HG02642 (cell line): ENCODE results near the gene DCAF10.
"Not testable (repeated sequence)": the region's sequence is repeated elsewhere in the genome, so short reads cannot be mapped to it uniquely, and the experiment has no call there.

Source experiments
- ATAC-seq: cut with Tn5 transposase; IDR thresholded peaks from one replicate; pipeline ENCODE4 v1.9.1; 2021; ENCODE audit warnings: mild to moderate bottlenecking; ENCODE audit not compliant: unreplicated experiment, poor library complexity

DCAF10 gene

GRCh38 chr9:37852222-37852621 lies 51.6 kb downstream of the DCAF10 start:
- no peak for ATAC-seq

- ATAC-seq: no peak
Observed at GRCh38 chr9:37856551-37856950, 56.0 kb downstream of the DCAF10 start.

DNA sequence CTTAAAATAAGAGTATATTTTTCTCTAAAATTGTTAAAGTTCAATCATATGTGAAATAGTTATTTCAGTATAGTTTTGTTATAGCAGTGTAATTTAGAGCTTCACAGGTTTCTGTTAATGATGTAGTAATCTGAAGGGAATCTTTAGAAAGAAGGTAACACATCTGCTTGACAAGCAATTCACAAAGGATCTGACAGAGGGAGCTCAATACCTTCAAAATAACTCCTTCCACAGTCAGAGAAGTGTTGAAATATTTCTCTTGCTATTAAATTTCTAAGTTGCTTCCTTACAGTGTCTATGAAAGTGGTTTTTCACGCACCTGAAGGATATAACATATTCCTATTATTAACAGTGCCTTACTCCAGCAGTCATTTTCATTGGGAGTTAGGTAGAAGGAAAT lies 58.4 kb downstream of the DCAF10 start:
- no peak for ATAC-seq

GRCh38 chr9:37862530-37862929 lies 61.9 kb downstream of the DCAF10 start:
- ATAC-seq: no peak

DNA sequence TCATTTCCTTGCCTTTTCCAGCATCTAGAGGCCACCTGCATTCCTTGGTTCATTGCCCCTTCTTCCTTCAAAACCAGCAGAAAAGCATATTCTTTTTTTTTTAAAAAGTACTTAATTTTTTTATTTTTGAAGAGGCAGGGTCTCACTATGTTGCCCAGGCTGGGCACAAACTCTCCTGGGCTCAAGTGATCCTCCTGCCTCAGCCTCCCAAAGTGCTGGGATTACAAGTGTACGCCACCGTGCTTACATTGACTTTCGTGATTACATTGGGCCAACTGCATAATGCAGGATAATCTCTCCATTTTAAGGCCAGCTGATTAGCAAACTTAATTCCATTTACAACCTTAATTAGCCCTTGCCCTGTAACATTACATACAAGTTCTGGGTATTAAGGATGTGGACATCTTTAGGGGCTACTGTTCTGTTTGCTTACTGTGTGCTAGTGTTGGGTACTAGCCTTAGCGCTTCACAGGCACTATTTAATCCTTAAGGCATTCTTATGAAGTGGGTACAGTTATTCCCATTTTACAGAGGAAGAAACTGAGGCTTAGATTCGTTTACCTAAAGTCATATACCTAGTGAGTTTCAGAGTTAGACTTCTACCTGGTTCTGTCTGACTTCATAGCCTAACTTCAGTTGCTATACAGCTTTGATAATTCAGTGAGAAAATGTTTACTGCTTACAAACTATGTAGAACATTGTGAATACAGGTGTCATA lies 69.6 kb downstream of the DCAF10 start:
- ATAC-seq: no peak

DNA sequence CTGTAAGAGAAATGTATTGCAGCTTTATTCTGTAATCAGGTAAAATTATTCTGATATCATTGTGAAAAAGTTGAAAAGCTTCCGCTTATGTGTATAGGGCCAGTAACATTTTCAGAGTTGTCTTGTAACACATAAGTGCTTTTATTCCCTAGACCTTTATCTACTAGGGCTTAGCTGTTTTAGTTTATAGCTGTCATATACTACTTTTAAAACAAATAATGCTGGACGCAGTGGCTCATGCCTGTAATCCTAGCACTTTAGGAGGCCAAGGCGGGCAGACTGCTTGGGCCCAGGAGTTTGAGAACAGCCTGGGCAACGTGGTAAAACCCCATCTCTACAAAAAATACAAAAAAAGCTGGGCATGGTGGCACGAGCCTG lies 70.2 kb downstream of the DCAF10 start:
- ATAC-seq: no peak

DNA sequence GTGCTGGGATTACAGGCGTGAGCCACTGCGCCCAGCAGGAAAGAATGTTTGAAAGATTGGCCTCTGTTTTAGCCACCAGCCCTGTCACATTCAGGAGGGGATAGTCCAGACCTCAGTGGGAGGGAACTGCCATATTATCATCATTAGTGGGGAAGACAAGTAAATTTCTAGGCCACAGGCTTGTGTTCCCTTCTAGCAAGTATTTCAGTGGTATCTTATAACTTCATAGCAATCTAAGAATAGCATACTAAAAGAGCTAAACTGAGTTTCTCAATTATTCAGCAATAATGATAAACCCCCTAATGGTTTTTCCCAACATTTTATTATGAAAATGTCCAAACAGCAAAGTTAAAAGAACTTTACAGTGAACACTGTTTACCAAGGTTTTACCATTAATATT lies 73.4 kb downstream of the DCAF10 start:
- ATAC-seq: no peak

DNA sequence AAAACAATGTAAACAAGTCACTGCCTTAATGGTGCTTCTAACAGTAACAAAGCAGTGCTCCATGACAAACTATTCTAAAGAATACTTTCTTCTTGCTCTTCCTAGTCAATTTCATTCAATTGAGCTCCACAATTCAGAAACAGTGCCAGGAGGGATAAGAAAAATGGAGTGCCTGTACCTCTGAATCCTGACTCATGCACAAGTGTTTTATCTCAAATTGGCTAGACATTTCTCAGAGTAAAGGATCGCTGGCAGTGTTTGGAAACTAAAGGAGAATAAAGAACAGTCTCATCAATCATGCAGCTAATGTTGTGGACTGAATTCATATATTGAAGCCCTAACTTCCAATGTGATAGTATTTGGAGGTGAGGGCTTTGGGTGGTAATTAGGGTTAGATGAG lies 75.8 kb downstream of the DCAF10 start:
- ATAC-seq: no peak

DNA sequence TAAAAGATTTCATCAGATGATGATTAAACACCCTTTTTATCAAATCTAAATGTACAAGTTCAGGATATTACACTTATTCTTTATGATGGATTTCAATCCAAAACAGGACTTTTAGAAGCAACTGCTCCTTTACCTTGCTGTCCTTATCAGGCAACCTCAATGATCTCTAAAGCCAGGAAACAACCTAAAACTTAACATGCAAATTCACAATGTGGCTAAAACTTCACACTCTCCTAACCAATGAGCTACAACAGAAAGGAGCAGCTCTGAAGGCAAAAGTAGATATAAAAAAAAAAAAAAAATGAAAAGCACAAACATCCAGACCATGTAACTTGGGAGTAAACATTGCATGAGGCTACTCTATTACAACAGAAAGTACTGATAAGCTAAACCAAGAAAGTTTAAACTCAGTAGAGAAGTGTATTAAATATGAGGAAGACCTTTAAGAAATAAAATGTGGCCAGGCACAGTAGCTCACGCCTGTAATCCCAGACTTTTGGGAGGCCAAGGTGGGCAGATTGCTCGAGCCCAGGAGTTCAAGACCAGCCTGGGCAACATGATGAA lies 80.4 kb downstream of the DCAF10 start:
- ATAC-seq: no peak

- ATAC-seq: not testable (repeated sequence)
Observed at GRCh38 chr9:37887977-37888583, 87.5 kb downstream of the DCAF10 start.

- ATAC-seq: no peak
Observed at GRCh38 chr9:37889536-37889935, 88.9 kb downstream of the DCAF10 start.

DNA sequence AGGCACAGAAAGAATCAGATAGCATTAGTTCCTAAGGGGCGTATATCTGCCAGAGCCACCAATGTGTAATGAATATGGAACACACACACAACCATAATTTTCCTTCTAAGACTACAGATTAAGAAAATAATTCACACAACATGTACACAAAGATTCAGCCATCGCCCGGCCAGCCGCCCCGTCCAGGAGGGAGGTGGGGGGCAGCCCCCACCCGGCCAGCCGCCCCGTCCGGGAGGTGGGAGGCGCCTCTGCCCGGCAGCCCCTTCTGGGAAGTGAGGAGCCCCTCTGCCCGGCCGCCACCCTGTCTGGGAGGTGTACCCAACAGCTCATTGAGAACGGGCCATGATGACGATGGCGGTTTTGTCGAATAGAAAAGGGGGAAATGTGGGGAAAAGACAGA lies 90.4 kb downstream of the DCAF10 start:
- not testable (repeated sequence) for ATAC-seq

GRCh38 chr9:37892063-37892462 lies 91.5 kb downstream of the DCAF10 start:
- ATAC-seq: no peak

DNA sequence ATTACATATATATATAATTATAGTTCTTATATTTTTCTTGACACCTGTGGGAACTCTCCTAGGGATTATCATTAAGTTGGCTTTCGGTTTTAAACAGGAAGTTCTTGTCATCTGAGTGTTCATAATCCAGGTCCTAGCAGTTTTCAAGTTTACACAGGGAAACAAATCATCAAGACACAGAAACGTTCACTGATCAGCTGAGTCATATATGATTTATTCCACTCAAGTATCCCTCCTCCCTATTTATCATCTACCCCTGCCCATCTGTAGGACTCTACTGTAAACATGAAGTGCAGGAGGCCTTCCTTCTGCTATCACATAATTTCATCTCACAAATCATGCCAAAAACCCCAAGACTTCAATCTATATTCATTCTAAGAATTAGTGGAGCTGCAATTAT lies 97.1 kb downstream of the DCAF10 start:
- ATAC-seq: no peak

- no peak for ATAC-seq
Observed at GRCh38 chr9:37899041-37899440, 98.4 kb downstream of the DCAF10 start.

DNA sequence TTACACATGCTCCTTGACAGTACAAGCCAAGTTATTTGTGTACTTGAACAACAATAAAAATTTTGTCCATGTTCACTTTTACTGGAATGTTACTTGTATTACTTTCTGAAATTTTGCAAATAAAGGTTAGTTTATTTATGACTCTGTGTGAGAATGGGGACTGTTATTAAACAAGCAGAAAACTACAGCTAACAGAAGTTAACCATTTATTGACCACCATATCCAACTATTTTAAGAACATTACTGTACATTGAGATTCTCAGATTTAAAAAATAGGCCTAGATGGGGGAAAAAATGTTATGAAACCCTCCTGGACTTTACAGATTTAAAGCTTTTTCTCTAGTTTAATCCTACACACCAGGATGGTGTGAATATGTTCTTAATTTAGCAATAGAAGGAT lies 101.5 kb downstream of the DCAF10 start:
- ATAC-seq: no peak

DNA sequence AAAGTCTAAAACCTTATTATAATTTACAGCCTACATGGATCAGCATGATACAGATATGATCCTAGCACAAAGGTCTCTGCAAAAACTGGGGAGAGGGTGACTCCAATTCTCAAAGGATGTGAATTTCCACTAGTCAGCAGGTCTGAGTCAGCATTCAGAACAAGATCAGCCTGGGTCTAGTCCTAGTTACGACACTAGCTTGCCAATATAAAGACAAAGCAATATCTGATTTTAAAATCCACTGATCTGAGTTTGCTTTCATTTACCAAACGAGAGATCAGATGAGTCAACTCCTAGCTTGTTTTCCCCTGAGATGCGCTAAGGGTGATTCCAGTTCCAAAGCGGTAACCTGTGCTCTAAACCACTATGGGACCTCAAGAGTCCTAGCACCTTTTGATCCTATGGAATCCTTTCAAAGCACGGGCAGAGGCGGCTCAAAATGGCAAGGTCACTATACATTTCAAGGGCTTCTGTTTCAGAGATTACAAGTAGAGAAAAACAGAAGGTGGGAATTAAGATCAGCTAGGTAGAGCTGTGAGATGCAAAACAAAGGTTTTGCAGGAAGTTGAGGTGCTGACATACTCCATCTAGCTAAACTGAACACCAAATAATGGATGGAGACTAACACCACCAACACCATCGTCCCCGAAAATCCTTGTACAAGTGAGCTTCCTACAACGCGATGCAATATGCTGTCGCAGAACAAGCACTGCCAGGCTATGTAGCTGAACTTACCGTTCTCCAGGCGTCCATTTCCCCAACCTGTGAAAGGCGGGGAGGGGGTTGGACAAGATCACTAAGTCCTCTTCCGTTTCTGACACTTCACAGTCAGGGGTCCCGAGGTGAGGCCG lies 102.4 kb downstream of the DCAF10 start:
- ATAC-seq: no peak

- peak; percentile 91 for ATAC-seq
Observed at GRCh38 chr9:37903647-37904444, 103.2 kb downstream of the DCAF10 start, which contains the start of gene SLC25A51. SLC25A51 (minus strand) TSS chr9:37904127; CDS start chr9:37888550, 15,577 bp downstream.

- ATAC-seq: no peak
Observed at GRCh38 chr9:37904445-37905130, 104.0 kb downstream of the DCAF10 start.

- ATAC-seq: no peak
Observed at GRCh38 chr9:37905131-37905505, 104.5 kb downstream of the DCAF10 start.
